C1 segment of cervical spinal cord (tissue), 14 donors: ENCODE results near the gene CPA5.

Source experiments
- DNase-seq, 14 donors: peaks; one replicate each; lab custom pipeline; 2025; lab: John Stamatoyannopoulos, UW

The CPA5 gene

DNA sequence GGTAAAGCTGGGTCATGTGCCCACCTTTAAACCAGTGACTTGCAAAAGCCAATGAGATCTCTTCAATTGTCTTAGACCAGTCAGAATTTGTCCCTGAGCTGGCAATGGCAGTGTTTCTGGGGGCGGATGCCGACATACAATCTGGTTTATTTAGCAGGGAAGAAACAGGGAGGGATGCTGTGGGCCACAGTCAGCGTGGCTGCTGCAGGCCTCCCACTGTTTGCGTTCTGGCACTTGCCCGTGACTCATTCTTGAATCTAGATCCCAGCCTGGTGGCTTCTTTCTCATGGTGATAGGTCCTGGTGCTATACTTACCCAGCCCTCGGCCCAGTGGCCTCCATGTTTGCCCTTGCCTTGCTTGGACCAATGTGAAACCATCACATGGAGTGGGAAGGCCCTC, 32.6 kb downstream of the CPA5 start:
- DNase-seq: no peak

DNA sequence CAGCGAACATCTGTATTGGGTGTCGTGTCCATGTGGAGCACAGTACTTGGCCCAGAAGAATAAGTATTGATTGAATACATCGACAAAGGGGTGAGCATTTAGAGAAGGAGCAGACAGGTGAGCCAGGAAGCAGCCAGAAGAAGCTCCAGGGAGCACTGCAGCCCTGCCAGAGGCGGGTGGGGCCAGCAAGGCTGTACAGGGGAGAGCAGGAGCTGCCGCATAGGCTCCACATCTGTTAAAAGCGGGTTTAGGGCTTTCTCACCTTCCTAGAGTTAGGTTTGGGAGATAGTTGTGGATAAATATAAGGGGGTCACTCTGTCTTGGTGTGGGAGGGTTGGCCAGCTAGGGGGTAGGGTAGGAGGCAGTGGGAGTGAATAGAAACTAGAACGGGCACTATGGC, 34.4 kb downstream of the CPA5 start:
- no peak for DNase-seq

DNA sequence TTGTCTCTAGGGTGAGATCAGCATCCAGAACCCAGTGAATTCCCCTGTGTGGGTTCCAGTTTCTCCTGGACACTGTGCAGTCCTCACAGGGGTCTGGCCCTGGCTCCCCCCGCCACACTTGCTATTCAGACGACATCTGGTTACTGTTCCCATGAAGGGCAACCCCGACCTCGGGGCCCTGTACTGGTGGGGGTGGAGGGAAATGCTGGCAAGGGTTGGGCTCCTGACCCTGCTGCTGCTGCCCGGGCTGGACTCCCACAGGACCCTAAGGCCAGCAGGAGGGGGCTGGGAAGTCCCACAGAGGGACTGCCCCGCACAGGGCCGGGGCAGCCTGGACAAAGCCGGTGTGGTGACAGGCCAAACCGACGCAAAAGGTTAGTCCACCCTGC, 34.9 kb downstream of the CPA5 start:
- DNase-seq: no peak

DNA sequence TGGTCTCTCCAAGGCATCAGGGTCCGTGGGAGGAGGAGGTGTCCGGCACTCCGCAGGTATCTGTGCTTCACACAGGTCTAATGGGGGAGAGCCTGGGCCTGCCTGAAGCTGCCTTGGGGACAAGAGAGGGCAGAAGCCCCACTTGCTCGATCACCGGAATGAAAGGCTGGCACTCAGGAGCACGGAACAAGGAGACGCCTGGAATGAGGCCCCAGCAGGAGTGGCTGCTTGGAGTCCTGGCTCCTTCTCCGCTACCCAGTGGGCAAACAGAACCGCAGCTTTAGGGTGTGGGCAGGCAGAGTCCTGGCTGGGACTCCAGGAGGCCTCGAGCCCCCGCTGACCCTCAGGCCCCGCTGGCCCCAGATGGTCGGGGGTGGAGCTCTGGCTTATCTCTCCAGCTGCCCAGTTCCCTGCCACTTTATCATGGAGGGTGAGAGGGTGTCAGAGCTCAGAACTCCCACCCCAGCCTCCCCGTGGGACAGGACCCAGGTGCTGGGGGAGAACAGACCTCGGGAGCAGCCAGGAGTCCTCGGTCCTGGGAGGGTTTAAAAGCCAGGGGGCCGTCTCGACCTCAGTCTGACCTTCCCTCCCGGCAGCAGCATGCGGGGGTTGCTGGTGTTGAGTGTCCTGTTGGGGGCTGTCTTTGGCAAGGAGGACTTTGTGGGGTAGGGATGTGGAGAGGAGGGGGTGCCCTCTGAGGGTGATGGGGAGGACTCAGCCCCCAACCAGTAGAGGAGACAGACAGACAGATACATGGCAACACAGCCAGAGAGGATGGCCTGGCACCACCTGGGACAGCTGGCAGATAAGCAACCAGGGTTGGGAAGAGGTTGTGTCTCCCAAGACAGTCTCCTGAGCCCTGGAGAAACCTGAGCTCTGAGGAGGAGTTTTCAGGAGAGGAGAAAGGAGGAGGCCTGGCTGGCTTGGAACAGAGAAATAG, 35.6 kb downstream of the CPA5 start, which contains the start of gene CPA1:
Gene CPA1 (plus strand): TSS at position 574 of the 940 bp plus-strand sequence. CDS start 27 bp downstream, at position 601.
- DNase-seq: no peak

- no peak for DNase-seq
Measured at GRCh38 chr7:130380861-130381455, 36.3 kb downstream of the CPA5 start.

- no peak for DNase-seq
Measured at GRCh38 chr7:130381468-130382312, 37.1 kb downstream of the CPA5 start.

DNA sequence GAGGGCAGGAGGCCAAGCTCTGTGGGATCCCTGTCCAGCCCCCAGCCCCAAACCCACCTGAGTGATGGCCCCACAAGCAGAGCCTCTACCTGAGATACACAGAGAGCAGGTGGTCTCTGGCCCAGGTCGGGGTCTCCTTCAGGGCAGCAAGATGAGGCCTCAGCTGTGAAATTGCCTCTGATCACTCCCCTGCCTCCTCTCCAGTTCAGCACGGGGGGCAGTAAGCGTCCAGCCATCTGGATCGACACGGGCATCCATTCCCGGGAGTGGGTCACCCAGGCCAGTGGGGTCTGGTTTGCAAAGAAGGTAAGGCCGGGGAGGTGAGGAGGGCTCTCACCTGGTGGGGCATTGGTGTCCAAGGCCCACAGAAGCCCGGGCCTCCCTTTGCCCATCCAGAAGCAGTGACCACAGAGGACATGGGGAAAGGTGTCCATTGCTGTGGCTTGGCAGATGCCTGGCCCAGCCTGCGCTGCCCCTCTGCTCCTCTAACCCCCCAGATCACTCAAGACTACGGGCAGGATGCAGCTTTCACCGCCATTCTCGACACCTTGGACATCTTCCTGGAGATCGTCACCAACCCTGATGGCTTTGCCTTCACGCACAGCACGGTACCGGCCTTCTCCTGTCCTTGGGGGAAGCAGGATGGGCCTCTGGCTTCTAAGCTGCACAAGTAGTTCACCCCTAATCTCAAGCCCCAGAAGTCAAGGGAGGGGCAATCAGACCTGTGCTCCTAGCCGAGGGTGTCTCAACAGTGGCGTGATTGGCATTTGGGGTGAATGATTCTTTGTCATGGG, 38.8 kb downstream of the CPA5 start:
- no peak for DNase-seq

- DNase-seq: no peak
Measured at GRCh38 chr7:130384371-130384801, 39.8 kb downstream of the CPA5 start.

GRCh38 chr7:130384841-130385599, 40.4 kb downstream of the CPA5 start:
- no peak for DNase-seq

- DNase-seq: no peak
Measured at GRCh38 chr7:130385600-130386066, 41.0 kb downstream of the CPA5 start.

DNA sequence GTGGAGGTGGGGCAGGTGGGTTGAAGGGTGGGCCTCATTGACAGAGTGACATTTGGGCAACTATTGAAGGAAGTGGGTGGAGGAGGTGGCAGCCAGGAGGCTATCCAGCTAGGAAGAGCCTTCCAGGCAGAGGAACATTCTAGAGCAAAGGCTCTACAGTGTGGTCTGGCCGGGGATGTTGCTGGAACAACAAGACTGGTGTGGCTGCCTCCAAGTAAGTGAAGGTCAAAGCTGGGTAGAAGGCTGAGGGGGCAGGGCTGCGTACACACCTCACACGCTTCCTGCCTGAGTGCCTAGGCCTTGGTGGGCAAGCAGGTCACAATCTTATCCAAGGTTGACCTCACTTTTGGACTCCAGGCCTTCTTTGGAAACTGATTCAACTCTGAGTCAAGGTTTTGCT, 42.3 kb downstream of the CPA5 start:
- DNase-seq: no peak

- DNase-seq: no peak
Measured at GRCh38 chr7:130387306-130387627, 42.7 kb downstream of the CPA5 start.

DNA sequence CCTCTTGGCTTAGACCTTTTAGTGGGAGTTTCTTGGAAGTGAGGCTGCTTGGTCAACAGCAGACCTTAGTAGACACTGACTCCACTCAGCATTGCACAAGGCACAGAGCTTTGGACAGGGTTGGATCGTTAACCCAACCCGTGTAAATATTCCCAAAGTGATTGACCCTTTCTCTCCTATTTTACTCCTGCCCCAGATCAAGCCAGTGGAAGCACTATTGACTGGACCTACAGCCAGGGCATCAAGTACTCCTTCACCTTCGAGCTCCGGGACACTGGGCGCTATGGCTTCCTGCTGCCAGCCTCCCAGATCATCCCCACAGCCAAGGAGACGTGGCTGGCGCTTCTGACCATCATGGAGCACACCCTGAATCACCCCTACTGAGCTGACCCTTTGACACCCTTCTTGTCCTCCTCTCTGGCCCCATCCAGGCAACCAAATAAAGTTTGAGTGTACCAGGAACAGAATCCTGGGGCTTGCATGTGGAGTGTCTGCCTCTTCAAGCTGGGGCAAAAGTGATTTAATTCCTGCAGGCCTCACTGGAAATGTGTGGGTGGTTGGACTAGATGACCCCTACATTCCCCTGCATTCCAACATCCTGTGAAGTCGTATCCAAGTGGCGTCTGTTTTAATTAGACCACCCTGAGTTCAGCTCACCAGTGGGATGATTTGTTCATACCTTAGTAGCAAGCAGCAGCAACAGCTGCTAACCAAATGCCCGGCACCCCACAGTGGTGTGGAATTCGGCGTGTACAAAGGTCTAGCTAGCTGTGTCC, 43.2 kb downstream of the CPA5 start:
- DNase-seq: no peak

DNA sequence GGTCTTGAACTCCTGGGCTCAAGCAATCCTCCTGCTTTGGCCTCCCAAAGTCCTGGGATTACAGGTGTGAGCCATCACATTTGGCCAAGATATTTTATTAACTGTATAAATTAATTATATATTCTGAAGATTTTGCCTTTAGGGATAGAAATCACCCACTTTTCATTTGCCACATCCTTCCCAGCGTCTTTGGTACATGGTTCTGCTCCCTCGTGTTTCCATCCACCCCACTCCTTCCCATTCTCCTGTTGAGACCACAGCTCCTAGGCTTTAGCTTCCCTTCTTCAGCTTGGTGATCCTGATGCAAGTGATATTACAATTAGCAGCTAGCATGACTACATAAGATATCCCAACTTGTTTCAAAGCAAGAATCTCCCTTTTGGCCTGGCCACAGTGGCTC, 44.1 kb downstream of the CPA5 start:
- no peak for DNase-seq

- no peak for DNase-seq
Measured at GRCh38 chr7:130390486-130390885, 45.9 kb downstream of the CPA5 start.

GRCh38 chr7:130393101-130393561, 48.5 kb downstream of the CPA5 start:
- no peak for DNase-seq

- no peak for DNase-seq
Measured at GRCh38 chr7:130393841-130394411, 49.3 kb downstream of the CPA5 start.

- DNase-seq: no peak
Measured at GRCh38 chr7:130394421-130395195, 50.0 kb downstream of the CPA5 start.
